Fibroblast of upper back skin (primary cell): Measurements from ENCODE around the gene CALCOCO1.

ENCODE experiments used
- DNase-seq: peaks from one replicate; pipeline ENCODE4 v3.0.0-alpha.2; 2013

CALCOCO1 gene

DNA sequence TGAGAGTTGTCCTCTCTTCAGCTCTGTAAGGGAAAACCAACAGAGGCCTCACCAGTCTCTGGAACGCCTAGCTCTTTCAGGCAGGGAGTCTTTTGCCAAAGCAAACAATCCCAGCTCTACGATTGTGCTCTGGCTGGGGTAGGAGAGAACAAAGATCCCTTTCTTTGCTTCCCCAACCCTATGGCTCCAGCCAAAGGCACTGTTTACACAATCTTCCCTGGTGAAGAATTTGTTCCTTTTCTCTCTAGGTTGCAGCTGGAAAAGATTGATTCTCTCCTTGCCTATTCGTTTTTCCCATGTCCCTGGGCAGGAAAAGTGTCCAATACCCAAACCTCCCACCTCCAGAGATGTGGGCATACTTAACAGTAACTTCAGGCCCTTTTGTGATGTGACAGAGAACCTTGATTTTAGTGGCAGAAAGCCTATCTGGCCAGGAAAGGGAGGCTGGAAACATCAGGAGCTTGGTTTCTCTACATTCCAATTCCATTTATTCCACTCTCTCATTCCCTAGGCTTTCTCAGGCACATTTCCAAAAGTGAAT is 68.2 kb downstream of the CALCOCO1 start:
- peak; percentile 69 for DNase-seq
